KBM-7 (cell line): ENCODE results near the gene FUT8.
A peak's percentile ranks its signal among the peaks of the same experiment; 100 is the strongest.

Experiments
- DNase-seq: peaks from one replicate; pipeline ENCODE4 v3.0.0-alpha.2; 2015
- in situ Hi-C: fragments of 300-500 bp; cut with MboI; formaldehyde crosslinking; loops from 2 replicates; pipeline ENCODE4 v1.14.3; 2020; ENCODE audit warnings: low sequenced_read_pairs, low pct_unique_long_range_greater_than_20kb, mixed read lengths

The FUT8 gene

DNA sequence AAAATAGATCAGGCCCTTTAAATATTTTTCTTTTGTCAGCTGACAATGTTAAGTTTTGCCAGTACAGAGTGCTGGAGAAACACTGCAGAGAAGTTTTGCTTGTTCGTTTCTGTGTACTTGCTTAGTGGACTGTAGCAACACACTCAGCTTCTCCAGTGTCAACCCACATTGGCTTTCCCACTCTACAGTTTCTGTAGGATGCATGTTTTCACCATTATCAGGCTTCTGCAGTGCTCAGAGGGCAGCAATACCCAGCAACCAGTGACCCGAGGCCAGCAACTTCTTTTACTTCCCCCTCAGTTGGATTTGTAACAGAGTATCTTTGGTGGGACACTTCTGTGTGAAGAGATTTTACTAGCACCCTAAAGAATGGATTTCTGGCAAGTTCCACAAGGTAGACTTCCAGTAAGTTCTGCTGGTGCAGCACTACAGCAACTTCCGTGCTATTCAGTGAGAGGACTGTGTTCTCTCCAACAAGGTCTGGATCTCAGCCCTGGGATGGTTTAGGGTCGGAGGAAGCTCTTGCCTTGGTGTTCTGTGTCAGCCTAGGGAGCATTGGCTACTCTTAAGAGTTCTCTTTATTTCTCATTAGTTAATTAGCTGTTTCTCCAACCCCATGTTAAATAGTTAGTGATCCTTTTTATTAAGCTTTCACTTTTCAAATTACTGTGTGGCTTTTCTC is 70.4 kb downstream of the FUT8 start:
- in situ Hi-C loops, result no loop called here
- DNase-seq, result no peak

DNA sequence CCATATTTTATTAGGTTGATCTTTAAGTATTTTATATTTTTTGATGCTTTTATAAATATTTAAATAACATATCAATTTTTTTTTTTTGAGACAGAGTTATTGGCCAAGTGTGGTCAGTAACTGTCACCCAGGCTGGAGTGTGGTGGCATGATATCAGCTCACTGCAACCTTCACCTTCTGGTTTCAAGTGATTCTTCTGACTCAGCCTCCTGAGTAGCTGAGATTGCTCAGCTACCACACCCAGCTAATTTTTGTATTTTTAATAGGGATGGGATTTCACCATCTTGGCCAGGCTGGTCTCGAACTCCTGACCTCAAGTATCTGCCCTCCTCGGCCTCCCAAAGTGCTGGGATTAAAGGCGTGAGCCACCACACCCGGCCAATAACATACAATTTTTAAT is 71.1 kb downstream of the FUT8 start:
- in situ Hi-C loops, result no loop called here
- no peak for DNase-seq

DNA sequence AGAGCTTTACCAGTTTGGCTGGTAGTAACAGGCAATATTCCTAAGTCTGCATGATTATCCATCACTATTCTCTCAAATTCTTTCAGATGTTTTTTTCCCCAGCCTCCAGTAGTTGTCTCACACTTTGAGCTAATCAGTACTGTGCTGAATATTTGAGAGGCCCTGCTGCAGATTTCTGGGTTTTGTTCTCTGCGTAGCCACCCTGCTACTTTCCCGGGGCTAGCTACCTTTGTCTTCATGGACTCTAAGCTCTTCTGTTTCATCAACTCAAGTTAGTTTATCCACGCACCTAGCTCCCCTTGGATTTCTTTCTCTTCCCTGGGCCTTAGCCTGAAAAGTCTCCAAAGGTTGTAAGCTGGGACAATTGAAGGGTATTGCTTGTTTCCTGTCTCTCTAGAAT is 73.0 kb downstream of the FUT8 start:
- no peak for DNase-seq
- in situ Hi-C loops, result no loop called here

DNA sequence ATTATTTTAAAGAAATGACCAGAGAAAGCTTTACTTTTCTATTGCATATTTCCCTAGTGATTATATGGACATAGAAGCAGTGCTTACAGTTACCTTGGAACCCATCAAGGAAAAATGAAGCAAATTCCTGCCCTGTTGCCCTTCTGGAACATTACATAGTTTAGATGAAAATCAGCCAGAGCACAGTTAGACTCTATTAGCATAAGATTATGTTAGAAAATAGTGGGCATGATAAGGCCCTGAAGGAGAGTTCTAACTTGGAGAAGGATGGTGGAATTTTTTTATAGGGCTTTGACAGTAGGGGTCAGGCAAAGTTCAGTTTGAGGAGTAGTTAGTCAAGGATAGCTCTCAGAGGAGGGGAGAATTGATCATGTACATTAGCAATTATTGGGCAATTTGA is 74.3 kb downstream of the FUT8 start:
- DNase-seq, result no peak
- in situ Hi-C loops, result no loop called here

DNA sequence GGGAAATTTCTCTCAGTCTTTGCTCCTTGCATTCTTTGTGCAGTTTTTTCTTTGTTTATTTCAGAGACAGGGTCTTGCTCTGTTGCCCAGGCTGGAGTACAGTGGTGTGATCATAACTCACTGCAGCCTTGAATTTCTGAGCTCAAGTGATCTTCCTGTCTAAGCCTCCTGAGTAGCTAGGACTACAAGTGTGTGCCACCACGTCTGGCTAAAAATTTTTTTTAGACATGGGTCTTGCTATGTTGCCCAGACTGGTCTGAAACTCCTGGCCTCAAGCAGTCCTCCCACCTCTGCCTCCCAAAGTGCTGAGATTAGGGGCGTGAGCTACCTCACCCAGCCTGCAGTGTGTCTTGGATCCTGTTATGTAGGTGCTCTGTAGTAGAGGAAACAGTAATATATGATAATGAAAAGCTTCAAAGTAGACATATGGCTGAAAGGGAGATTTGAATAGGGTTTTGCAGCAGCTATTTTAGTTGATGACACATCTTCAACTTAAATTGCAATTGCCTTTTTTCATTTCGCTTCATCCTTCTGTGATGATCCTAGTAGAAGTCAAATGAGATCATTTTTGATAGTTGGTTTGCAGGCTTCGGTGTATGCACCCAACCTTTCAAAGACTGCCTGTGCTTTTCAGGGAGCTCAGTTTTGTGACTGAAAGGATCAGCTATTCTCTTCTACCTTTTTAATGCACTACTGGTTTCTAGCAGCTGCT is 75.4 kb downstream of the FUT8 start:
- in situ Hi-C loops, result no loop called here
- DNase-seq, result no peak

DNA sequence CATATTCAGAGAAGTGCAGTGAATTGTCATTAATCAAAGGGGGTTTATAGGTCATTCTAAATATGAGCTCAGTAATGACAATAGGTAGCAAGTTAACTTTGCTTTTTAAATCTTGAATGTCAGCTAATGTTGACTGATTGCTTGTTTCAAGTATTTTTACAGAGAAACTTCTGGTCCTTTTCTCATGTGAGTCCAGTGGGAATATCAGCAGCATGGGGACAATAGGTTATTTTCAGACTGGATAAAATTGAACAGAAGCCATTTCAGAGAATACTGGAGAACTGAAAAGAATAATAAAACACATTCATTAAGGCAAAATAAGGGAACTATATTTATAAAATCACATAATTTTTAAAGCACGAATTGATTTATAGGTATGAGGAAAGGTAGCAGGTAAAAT is 78.7 kb downstream of the FUT8 start:
- in situ Hi-C loops, result no loop called here

DNA sequence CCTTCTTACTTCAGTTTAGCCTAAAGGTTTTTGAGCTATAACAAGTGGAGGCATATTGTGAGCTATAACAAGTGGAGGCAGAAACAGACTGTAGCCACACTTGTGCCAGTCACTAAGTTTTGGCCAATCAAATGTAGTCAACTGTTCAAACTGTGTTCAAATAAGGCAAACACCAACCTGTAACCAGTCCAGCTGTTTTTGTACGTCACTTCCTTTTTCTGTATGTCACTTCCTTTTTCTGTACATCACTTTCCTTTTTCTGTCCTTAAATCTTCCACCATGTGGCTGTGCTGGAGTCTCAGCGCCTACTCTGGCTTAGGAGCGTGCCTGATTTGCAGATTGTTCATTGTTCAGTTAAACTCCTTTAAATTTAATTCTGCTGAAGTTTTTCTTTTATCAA is 79.7 kb downstream of the FUT8 start:
- DNase-seq, result peak; percentile 65
- in situ Hi-C loops, result no loop called here

More for the DNA sequence above, 78.7 kb downstream of the FUT8 start:
- DNase-seq, result no peak

DNA sequence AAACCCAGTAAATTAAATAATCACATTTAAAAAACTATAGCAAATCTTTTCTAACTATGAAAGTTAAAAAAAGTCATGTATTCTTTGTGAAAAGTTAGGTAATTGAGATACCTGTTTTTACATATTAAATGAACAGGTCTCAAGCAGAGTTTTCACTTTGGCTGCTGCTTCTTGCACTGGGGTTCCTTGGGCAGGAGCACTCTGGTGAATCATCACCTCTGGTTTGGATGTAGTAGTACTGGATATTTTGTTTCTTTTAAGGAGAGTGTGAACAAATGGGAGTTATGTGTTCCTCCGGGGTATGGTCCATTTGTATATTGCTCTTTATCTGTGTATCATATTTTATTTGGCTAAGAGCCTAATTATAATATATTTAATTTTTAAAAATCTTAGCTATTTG is 82.7 kb downstream of the FUT8 start:
- in situ Hi-C loops, result no loop called here

DNA sequence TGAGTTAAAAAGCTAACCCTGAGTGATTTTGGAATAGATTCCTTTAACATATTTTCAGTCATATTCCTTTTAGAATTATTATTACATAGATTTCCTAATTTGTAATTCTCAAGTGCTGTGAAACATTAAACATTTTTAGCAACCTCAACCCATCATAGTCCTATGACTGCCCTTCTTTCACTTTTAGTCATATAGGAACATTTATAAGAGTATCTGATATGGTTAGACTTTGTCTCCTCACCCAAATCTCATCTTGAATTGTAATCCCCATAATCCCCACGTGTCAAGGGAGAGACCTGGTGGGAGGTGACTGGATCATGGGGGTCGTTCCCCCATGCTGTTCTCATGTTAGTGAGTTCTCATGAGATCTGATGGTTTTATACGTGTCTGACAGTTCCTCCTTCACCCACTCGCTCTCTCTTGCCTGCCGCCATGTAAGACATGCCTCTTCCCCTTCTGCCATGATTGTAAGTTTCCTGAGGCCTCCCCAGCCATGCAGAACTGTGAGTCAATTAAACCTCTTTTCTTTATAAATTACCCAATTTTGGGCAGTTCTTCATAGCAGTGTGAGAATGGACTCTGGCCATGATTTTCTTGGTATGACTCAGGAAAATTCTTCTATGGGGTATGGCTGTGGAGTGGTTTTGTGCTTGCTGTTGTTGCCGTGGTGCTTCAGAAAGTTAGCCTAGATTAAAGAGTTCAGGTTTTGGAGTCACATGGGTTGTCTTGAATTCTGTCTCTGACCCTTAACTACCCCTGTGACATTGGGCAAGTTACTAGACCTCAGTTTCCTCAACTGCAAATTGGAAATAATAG is 83.9 kb downstream of the FUT8 start:
- in situ Hi-C loops, result no loop called here
- no peak for DNase-seq

More for the DNA sequence above, 82.7 kb downstream of the FUT8 start:
- DNase-seq, result no peak

DNA sequence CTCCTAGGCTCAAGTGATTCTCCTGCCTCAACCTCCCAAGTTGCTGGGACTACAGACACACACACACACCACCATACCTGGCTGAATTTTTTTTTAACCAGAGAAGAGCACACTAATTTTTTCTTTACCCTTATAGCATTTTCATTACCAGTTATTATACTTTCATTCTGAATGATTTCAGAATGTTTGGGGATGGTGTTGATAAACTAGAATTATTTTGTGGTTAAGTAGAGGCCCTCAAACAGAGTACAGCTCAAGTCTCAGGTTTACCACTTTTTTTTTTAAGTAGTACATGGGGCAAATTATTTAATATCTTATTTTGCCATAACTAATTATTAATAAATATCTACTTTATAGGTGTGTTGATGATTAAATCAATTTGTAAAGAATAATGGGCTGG is 86.6 kb downstream of the FUT8 start:
- DNase-seq, result no peak
- in situ Hi-C loops, result no loop called here

DNA sequence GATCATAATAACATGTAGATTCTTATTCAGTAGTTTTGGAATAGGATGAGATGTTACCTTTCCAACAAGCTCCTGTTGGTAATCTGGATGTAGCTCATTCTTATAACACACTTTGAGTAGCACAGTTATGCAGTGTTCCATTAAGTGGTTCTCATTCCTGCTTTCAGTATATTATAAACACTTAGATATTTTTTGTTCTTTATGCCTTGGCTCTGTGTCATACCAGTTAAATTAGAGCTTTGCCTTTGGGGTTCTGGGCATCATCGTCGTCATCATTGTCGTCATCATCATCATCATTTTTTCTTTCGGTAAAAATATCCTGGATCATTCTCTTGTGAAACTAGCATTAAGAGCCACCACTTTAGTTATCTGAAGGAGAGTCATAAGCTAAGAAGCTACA is 87.5 kb downstream of the FUT8 start:
- in situ Hi-C loops, result no loop called here
- DNase-seq, result no peak

DNA sequence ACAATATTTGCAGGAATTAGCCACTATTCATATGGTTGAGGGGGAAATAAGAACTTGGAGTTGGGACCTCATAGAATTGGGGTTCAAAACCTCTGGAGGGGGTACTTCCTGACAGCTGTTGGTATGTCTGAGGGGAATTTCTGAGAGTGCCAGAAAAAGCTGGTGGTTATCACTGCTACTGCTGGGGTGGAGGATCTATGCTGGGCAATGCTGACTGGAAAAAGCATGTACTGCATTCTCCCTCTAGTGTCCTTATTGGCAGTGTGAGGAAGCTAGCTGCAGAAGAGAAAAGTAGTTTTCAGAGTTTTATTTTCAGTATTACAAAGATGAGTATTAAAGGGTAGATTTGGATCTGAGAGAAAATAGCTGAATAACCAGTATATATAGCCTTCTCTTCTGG is 88.8 kb downstream of the FUT8 start:
- no peak for DNase-seq
- in situ Hi-C loops, result no loop called here

DNA sequence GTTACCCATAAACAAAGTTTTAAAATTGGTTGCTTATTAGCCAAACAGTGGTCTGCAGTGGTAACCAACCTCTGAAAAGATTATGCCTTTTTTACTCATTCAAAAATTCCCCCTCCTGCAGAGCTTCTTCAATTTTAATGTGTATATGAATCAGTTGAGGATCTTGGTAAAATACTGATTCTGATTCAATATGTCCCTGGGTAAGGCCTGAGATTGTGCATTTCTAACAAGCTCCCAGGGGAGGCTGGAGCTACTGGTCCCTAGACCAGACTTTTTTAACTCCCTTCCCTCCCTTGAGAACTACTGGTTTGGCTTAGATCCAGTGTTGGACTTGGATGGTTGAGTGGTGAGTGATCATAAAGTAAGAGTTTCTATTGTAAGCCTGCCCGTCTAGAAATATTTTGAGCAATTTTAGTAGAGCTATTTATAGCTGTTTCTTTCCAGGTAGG is 90.2 kb downstream of the FUT8 start:
- in situ Hi-C loops, result no loop called here
- no peak for DNase-seq

DNA sequence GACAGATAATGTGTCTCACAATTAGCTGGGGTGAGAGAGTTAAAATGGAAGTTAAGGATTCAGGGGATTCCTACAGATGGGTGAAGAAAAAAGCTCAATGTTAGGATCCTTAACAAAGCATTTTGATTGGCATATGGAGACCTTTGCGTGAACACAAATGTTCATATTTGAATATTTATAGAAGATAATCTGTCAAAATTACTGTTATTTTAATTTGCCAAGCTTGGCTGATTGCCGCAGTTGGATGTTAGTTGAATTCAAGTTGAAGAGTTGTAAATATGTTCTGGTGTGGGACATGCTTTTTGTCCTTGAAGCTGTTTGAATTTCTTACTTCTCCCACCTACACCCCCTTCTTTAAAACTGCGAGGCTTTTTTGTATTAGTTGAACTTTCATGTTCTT is 91.2 kb downstream of the FUT8 start:
- DNase-seq, result no peak
- in situ Hi-C loops, result no loop called here

DNA sequence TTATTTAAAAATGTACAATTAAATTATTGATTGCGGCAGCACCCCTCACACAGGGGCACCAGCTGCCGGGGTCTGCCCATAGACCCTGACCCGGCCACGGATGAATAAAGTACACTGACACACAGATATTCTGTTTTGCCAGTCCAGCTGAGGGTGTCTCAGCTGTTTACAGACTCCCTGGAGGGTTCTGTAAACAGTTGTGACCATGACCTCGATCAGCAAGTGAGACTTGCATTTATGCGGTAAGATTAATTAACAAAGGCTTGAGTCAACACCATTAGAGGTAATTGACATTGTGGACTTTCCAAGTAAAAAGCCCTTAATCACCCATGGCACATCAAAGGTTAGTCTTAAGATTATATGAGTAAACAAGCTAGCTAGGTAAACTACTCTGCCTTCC is 94.3 kb downstream of the FUT8 start:
- no peak for DNase-seq
- in situ Hi-C loops, result no loop called here

DNA sequence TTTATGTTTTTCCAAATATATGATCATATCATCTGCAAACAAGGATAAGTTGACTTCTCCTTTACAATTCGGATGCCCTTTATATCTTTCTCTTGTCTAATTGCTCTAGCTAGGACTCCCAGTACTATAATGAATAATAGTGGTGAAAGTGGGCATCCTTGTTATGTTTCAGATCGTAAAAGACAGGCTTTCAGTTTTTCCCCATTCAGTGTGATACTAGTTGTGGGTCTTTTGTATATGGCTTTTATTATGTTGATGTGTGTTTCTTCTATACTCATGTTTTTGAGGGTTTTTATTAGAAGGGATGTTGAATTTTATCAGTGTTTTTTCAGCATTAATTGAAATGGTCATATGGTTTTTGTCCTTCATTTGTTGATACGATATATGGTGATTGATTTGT is 97.3 kb downstream of the FUT8 start:
- in situ Hi-C loops, result no loop called here
- DNase-seq, result no peak

DNA sequence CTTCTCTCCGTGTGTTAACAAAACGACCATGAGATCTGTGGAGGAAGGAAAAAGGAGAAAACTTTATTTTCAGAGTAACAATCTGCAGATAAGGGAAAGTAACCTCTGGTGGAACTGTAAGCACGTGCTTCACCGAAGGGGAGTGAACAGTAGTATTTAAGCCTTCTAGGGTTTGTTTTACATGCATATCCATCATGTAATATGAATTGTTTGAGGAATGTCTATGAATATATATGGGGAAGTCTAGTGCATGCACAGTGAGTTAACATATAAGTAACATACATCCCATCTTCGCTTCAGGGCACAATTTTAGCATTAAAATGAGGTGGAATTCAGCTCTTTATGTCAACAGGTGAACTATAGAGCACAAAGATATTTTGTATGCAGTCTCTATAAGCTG is 101.1 kb downstream of the FUT8 start:
- no peak for DNase-seq
- in situ Hi-C loops, result no loop called here

DNA sequence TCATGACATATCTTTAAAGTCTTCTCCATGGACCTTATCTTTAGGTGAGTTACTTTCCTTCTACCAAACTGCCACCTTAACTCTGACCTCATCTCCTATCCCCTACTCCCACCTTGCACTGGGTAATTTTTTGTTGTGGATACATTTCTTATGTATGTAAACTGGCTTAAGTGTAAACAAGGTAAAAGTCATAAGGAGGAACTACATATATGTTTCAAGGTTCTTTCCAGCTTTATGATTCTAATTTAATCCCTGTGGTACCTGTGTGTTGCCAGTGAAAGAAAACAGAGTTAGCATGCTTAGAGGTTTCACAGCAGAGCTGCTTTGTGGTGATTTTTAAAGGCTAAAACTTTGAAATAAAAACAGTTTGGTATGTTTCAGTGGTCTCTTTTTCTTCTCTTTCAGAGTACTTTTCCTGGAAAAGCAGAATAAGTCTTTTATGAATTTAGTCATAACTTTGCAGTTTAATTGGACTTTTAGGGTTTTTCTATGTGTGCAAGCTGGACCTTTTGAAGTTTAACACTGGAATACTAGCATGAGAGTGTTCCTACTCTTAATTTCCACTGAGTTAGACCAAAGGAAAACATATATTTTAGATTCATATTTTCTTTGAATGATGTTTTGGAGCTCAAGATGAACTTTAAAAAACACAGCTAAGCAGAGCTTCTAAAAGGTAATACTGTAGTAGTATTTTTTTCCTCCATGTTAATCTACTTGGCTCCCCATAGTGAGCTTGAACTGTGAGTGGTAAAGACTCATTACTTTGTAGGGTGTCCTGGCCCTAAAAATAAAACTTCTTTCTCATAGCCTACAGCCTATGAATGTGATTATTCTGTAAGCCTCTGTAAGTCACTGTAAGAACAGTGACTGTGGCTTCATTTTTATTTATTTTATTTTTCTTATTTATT is 105.4 kb downstream of the FUT8 start:
- in situ Hi-C loops, result no loop called here
- DNase-seq, result no peak

DNA sequence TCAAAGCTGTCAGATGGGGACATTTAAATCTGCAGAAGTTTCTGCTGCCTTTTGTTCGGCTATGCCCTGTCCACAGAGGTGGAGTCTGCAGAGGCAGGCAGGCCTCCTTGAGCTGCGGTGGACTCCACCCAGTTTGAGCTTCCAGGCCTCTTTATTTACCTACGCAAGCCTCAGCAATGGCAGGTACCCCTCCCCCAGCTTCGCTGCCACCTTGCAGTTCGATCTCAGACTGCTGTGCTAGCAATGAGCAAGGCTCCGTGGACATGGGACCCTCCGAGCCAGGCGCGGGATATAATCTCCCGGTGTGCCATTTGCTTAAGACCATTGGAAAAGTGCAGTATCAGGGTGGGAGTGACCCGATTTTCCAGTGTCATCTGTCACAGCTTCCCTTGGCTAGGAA is 115.5 kb downstream of the FUT8 start:
- DNase-seq, result no peak
- in situ Hi-C loops, result no loop called here
